GM10847 (cell line): Measurements from ENCODE around the gene MVD.

Experiments used
- POLR2A ChIP-seq: IDR thresholded peaks from 2 replicates; pipeline ENCODE4 v1.6.1; 2011; ENCODE audit not compliant: insufficient read length; ENCODE audit errors: extremely low read depth

Gene MVD

DNA sequence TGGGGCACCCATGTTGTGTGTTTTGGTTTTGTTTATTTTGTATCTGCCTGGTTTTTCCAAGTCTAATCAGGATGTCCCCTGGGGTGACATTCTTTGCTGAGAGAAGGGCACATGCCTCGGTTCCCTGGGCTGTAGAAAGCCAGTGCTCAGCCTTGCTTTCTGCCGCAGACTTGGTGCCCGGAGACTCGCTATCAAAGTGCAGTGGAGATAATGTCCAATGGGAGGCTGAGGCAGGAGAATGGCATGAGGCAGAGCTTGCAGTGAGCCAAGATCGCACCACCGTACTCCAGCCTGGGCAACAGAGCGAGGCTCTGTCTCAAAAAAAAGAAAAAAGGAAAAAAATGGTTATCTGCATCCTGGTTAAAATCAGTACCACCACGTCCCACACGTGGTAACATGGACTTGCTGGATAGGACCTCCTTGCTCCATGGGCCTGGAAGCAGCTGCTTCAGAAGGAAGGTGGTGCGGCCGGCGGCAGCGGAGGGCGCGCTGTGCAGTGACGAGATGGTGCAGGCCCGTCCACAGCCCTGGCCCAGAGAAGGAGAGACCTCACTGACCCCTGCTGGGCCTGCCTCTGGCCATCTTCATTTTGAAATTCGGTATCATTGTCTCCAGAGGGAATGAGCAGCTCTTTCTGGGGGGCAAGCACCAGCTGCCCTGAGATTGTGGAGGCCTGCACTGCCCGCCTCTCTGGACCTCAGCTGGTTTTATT lies 43.8 kb downstream of the MVD start:
- TF ChIP-seq POLR2A: no peak

DNA sequence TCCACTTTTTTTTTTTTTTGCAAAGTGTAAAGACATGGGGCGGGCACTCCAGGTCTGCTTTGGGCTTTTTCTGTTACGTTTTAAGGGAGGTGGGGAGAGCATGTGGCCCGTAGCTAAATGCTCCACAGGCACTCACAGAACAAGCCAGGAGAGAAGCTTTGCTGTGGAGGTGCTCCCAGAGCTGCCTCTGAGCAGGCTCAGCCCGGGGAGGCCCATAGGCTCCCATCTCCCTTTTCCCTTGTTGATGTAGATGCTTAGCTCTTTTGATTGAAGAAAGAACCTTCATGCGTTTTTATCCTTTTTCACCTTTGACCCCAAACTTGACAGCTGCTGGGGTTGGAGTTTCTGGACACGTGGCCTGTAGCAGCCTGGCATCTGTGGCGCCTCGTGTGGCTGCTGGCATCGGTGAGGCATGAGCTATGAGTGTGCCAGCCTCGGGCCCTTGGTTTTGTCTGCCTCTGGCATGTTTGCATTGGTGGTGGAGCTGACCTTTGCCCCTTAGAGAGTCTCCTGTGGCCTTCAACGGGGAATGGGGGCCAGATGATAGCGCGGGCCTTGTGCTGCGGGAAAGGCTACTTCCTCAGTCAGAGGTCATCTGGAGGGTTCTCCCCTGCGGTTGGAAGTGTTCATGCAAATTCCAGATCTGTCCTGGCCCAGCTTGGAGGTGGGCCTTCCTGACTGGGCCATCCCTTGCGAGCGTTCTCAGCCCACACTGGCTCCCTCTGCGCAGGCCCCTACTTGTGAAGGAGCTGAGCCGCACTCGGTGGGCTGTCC lies 44.5 kb downstream of the MVD start:
- no peak for TF ChIP-seq POLR2A

DNA sequence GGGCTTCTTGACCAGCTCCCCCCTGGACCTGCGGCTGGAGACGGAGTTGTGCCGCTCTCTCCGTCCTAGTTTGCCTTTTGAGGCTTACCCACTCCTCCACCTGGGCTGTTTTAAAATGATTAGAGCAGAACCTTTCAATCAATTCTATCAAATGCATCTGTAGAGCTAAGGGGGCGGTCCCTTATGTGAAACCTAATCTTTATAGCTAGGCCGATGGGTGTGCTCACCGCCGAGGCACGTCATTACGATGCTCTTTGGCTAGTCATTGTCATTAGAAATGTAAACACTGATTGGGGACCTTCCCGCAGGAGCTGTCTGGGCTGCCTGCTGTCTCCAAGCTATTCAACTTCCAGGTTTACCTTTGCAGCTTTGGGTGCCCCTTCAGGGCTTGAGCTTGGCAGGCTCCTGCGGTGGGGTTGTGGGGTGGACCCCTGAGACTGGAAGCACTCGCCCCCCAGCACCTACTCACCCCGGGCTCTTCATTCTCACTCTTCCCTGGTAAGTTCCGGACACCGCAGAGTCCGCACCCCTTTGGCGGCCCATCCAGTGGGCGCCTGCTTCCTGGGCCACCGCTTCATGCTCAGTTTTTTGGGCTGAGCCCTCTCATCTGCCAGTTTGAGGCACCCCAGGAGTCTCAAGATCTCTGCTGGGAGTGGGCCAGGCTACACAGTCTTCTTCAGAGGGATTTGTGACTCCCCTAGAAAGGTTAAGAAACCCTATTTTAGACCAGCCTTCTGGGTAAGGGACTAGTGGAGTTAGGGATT lies 45.4 kb downstream of the MVD start:
- no peak for TF ChIP-seq POLR2A

DNA sequence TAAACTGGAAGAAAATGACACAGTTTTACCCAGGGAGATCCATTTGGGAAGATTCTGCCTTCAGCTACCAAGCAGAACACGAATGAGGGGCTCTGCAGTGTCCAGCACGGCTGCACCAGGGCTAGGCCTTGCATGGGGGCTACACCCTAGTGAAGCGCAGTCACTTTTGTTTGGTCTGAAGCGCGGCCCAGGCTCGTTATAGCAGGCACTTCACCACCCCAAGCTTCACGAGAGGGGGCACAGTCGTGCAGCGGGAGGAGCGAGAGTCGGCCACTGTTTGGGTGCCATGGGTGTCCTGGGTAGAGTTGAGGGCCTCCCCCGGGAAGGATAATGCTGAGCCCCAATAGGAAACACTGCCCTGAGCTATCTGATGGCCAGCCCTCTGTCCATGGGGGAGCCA lies 46.2 kb downstream of the MVD start:
- no peak for TF ChIP-seq POLR2A

DNA sequence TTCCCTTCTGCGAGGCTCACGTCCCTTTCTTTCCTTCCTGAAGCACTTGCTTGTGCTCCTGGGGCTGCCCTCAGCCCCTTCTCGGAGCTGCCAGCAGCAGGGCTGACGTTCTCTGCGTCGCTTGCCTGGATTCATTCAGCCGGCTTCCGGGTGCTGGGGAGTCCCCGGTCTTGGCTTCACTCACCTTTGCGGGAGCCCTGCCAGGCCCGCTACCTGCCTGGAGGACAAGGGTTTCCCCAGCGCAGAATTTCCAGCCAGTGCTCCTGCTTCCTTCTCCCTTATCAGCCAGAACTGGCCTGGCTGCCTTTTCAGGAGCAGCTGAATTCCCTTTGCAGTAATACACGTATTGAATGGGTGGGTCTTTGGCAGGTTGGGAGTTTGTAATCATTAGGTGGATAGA lies 46.6 kb downstream of the MVD start:
- TF ChIP-seq POLR2A: no peak

DNA sequence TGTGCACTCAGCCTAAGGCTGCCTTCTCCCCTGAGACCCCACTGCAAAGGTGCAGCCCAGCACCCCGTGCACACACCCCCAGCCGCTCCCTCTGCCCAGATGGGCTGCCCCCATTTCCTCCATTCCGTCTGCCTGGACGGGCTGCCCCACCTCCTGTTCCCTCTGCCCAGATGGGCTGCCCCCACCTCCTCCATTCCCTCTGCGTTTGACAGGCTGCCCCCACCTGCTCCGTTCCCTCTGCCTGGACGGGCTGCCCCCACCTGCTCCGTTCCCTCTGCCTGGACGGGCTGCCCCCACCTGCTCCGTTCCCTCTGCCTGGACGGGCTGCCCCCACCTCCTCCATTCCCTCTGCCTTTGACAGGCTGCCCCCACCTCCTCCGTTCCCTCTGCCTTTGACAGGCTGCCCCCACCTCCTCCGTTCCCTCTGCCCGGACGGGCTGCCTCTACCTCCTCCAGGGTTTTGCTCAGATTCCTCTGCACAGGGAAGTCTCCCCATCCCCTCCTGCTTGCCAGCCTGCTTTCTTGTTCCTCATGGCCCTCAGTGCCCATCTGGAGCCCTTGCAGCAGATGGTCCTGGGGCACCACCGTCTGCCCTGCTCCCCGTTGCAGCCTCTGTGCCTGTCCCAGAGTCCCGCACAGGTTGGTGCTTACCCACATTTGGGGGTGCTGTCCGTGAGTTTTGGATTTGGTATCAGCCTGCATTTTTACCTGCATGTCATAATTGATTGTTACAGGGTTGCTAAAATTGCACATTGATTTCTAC lies 47.9 kb downstream of the MVD start:
- no peak for TF ChIP-seq POLR2A

DNA sequence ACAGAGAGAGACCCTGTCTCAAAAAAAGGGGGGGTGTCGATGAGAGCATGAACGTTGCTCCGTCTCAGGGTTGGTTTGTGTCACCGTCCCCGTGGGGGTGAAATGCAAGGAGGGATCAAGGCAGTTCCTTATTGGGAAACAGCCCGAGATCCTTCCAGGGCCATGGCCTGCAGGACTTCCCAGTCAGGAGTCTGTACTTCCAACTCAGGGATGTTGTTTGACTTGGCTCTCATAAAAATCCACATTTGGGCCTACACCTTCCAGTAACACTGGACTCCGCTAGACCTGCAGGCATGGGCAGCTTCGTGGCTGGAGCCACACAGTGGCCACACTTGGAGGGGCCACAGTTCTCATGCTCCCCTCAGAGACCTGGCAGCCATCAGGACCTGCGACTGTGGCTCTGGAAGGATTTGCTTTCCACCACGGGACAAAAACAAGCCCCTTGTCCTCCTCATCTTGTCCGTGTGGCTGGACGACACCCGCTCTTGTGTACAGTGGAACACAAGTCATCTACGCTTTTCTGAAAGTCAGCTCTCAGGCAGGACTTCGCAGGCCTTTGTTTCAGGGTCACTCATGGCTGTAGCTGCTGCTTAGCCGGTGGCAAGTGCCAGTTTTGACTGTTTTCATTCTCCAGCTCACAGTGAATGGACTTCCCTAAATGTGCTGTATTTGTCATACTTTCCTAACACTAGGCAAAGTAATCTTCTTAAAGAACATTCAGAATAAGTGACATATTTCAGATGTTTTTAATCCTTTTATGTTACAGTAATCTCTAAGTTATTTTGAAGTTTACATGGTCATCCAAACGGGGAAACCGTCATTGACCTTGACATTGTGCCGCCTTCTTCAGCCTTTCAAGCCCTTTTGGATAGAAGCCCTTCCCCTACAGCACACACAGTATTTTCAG lies 48.7 kb downstream of the MVD start:
- TF ChIP-seq POLR2A: no peak

DNA sequence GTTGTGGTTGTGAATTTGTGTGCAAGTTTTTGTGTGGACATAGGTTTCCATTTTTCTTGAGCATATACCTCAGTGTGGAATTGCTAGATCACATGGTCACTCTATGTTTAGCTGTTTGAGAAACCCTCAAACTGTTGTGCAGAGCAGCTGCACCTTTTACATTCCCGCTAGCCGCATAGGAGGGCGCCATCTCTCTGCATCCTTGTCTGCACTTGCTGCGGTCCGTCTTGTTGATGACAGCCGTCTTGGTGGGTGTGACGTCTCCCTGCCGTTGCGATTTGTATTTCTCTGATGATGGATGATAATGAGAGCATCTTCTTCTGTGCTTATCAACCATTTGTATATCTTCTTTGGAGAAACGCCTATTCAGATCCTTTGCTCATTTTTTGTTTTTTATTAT lies 49.6 kb downstream of the MVD start:
- no peak for TF ChIP-seq POLR2A

DNA sequence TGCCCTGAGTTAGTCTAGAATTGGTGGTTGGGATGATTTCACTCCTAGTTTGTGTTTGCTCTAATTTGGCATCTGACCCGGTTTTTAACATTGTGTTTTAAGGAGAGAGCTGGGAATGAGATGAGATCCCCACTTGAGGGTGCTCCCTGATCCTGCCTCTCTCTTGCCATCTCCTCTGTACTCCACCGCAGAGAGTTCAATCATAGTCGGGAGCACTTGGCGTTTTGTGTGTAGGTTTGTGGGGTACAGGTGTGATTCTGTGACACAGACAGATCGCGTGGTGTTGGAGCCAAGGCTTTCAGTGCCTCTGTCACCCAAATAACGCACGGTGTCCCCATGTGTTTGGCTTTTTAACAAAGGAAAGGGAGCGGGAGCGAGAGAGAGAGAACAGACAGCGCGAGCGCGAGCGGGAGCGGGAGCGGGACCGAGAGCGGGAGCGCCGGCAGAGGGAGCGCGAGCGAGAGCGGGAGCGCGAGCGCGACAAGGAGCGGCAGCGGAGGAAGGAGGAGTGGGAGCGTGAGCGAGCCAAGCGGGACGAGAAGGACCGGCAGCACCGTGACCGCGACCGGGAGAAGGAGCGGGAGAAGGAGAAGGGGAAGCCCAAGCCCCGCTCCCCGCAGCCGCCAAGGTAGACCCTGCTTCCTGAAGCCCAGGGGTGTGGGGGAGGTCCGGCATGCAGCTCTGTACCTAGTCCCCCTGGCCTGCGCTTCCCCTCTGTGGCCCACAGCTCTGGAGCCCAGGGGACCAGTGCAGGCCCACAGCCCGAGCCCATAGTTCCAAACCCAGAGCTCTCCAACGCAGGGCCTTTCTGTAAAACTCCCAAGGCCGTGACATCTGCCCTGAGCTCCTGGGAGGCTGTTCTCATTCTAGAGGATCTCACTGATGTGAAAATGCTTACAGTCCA lies 51.7 kb downstream of the MVD start:
- TF ChIP-seq POLR2A: no peak

DNA sequence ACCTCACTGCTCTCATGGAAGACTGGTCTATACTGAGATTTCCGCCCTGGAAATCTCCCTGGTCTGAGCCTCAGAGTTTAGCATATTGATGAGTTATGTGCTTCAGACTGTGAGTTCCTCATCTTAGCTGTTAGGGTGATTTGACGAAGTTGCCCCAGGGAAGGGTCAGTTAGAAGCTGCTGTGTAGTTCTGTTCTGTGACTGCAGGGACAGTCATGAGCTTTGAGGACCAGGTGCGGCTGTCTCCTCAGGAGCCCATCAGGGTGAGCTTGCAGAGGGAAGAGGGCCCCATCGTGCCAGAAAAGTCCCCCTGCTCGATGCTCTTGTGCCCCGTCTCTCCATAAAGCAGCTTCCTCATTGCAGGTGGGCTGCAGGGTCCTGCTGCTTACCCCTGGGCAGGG lies 52.8 kb downstream of the MVD start:
- TF ChIP-seq POLR2A: no peak

DNA sequence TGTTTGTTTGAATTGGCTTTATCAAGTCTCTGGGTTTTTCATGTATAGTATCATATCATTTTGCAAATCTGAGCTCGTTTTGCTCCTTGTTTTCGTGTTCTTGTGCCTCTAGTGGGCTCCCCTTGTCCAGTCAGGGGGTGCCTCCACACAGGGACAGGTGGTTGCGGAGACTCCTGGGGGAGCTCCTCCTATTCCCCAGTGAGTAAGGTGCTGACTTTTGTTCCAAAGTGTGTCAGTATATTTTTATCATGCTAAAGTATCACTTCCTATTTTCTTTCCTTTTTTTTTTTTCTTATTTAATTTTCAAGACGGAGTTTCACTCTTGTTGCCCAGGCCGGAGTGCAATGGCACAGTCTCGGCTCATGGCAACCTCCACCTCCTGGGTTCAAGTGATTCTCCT lies 54.8 kb downstream of the MVD start:
- TF ChIP-seq POLR2A: no peak

DNA sequence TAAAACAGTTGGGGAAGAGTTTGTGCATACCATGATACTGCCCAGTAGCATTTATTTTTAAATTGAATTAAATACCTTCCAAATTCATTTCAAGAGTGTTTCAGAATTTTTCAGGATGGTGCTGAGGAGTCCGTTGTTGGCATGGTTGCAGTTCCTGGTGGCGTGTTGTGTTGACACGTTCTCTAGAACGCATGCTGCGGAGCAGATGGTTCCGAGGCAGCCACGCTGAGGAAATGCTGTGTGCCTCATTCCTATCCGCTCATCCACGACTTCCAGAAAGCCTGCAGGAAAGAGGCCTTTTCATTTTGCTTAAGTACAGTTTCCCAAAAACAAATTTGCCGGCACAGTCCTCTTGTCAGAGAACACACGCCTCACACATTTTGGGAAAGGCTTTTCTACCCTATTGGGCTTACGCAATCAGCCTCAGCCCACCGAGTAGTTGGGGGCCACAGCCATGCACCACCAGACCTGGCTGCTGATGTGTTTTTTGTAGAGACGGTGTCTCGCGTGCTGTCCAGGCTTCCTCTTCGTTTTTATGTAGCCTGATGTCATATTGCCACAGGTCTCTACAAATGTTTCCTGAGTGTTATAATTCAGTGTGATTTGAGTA lies 56.6 kb downstream of the MVD start:
- no peak for TF ChIP-seq POLR2A
